Measurements from ENCODE around the gene ICA1.

GRCh38 chr7:8160779-8161345, 101.1 kb downstream of the ICA1 start:
- TF ChIP-seq, protein P1, sequence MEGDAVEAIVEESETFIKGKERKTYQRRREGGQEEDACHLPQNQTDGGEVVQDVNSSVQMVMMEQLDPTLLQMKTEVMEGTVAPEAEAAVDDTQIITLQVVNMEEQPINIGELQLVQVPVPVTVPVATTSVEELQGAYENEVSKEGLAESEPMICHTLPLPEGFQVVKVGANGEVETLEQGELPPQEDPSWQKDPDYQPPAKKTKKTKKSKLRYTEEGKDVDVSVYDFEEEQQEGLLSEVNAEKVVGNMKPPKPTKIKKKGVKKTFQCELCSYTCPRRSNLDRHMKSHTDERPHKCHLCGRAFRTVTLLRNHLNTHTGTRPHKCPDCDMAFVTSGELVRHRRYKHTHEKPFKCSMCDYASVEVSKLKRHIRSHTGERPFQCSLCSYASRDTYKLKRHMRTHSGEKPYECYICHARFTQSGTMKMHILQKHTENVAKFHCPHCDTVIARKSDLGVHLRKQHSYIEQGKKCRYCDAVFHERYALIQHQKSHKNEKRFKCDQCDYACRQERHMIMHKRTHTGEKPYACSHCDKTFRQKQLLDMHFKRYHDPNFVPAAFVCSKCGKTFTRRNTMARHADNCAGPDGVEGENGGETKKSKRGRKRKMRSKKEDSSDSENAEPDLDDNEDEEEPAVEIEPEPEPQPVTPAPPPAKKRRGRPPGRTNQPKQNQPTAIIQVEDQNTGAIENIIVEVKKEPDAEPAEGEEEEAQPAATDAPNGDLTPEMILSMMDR (IDR thresholded peaks at IDR 0.05): no peak
- TF ChIP-seq POLR2A (IDR thresholded peaks at IDR 0.05): no peak

Measured in thyroid gland (tissue), 4 donors.